A673 (cell line): Measurements from ENCODE around the gene FGF3. TPM values are rescaled to one million over a fixed set of nuclear protein-coding genes. Genes with fewer than 3 reads are reported as not detected.

Source experiments
- BruUV-seq: library from RNA; stranded (reverse); fragments of 400-500 nt; replicated peaks from 2 replicates; lab custom pipeline; 2021; lab: Mats Ljungman, UMichigan
- CTCF ChIA-PET: fragments of 300-600 bp; sonication (Branson Sonifier 250); formaldehyde crosslinking; loops from one replicate; lab custom pipeline; 2022; ENCODE audit warnings: antibody characterized with exemption; lab: Charles Lee
- POLR2A ChIA-PET: fragments of 300-600 bp; sonication (Branson Sonifier 250); formaldehyde crosslinking; loops from one replicate; lab custom pipeline; 2022; ENCODE audit warnings: antibody characterized with exemption; ENCODE audit not compliant: low non-redundant PET; lab: Charles Lee
- DNase-seq: peaks from one replicate; pipeline ENCODE4 v3.0.0-alpha.2; 2015; ENCODE audit warnings: low spot score
- H3K27ac ChIP-seq: fragments of 200-600 bp; sonication (generic); 2 replicates; pipeline ENCODE4 v1.5.1; 2016; ENCODE audit warnings: mixed run types, low read depth, mild to moderate bottlenecking, mixed read lengths, antibody characterized with exemption, low read length; ENCODE audit not compliant: poor library complexity, severe bottlenecking
- H3K27me3 ChIP-seq: fragments of 200-600 bp; sonication (generic); replicated peaks from 2 replicates; pipeline ENCODE4 v1.6.1; 2017; ENCODE audit warnings: mixed run types, low read depth, mild to moderate bottlenecking, mixed read lengths, antibody characterized with exemption, low read length; ENCODE audit not compliant: insufficient read depth, poor library complexity
- H3K36me3 ChIP-seq: fragments of 200-600 bp; sonication (generic); 2 replicates; pipeline ENCODE4 v1.6.1; 2016; ENCODE audit warnings: mixed run types, mild to moderate bottlenecking, mixed read lengths, antibody characterized with exemption, low read length; ENCODE audit not compliant: insufficient read depth, poor library complexity, severe bottlenecking
- H3K4me1 ChIP-seq: fragments of 200-600 bp; sonication (generic); 2 replicates; pipeline ENCODE4 v1.6.1; 2017; ENCODE audit warnings: mixed run types, mild to moderate bottlenecking, mixed read lengths, antibody characterized with exemption, low read length; ENCODE audit not compliant: insufficient read depth, poor library complexity, severe bottlenecking
- H3K4me3 ChIP-seq: fragments of 200-600 bp; sonication (generic); 2 replicates; pipeline ENCODE4 v1.5.1; 2016; ENCODE audit warnings: low read depth, mixed run types, mild to moderate bottlenecking, mixed read lengths, low read length; ENCODE audit not compliant: poor library complexity, severe bottlenecking
- H3K9me3 ChIP-seq: fragments of 200-600 bp; sonication (generic); 2 replicates; pipeline ENCODE4 v1.6.1; 2016; ENCODE audit warnings: mixed run types, low read depth, mild to moderate bottlenecking, mixed read lengths, antibody characterized with exemption, low read length; ENCODE audit not compliant: poor library complexity, severe bottlenecking
- CTCF ChIP-seq: fragments of 300-800, 200-600 bp; sonication (generic); conservative IDR thresholded peaks from 2 replicates; pipeline ENCODE4 v1.5.1; 2017; ENCODE audit warnings: low read depth, mild to moderate bottlenecking, antibody characterized with exemption, low read length, moderate library complexity, mixed read lengths
- EZH2 ChIP-seq: fragments of 200-600 bp; sonication (generic); IDR thresholded peaks from 2 replicates; pipeline ENCODE4 v1.6.1; 2017; ENCODE audit warnings: borderline replicate concordance, low read depth, mild to moderate bottlenecking, mixed read lengths, antibody characterized with exemption, low read length; ENCODE audit not compliant: poor library complexity, severe bottlenecking
- intact Hi-C: fragments of 100-400 bp; cut with micrococcal nuclease; formaldehyde crosslinking; loops from one replicate; pipeline ENCODE4 v1.10.0; 2022; ENCODE audit not compliant: unreplicated experiment
- total RNA-seq: library from RNA; stranded (reverse); gene quantifications from 2 replicates; pipeline ENCODE4 v1.2.3, GENCODE V29; 2021

Gene FGF3
- total RNA-seq, 1 experiment from 2014 or later: not detected

GRCh38 chr11:69804769-69805508 lies 14.3 kb downstream of the FGF3 start:
- intact Hi-C loops: no loop called here
- ChIA-PET CTCF (interaction anchor here (0.7 kb wide), 1 partner anchor 101 kb away, joined by 6 read pairs; no protein-coding TSS in a partner anchor), POLR2A (no interaction called here)
- no peak overlapping the region for H3K27ac ChIP-seq
- DNase-seq: no peak
- no peaks in the 10 kb centered on the region for H3K9me3 ChIP-seq
- TF ChIP-seq CTCF (no peak), EZH2 (no peak)
- no peaks in the 10 kb centered on the region for H3K36me3 ChIP-seq
- H3K4me3 ChIP-seq: no peak overlapping the region
- BruUV-seq: no TSS peak
- no peaks in the 10 kb centered on the region for H3K4me1 ChIP-seq
- no peaks in the 10 kb centered on the region for H3K27me3 ChIP-seq

GRCh38 chr11:69803604-69804218 lies 15.5 kb downstream of the FGF3 start:
- no peak overlapping the region for H3K27ac ChIP-seq
- no peaks in the 10 kb centered on the region for H3K9me3 ChIP-seq
- intact Hi-C loops: no loop called here
- DNase-seq: no peak
- ChIA-PET CTCF (no interaction called here), POLR2A (no interaction called here)
- H3K27me3 ChIP-seq: no peaks in the 10 kb centered on the region
- H3K4me1 ChIP-seq: no peaks in the 10 kb centered on the region
- BruUV-seq: no TSS peak
- TF ChIP-seq CTCF: no peak
- TF ChIP-seq EZH2: no peak
- H3K4me3 ChIP-seq: no peak overlapping the region
- H3K36me3 ChIP-seq: no peaks in the 10 kb centered on the region

GRCh38 chr11:69803022-69803421 lies 16.2 kb downstream of the FGF3 start:
- ChIA-PET CTCF (no interaction called here), POLR2A (no interaction called here)
- no peaks in the 10 kb centered on the region for H3K36me3 ChIP-seq
- H3K27me3 ChIP-seq: no peaks in the 10 kb centered on the region
- no peaks in the 10 kb centered on the region for H3K4me1 ChIP-seq
- DNase-seq: no peak
- no peak overlapping the region for H3K27ac ChIP-seq
- intact Hi-C loops: no loop called here
- no peaks in the 10 kb centered on the region for H3K9me3 ChIP-seq
- H3K4me3 ChIP-seq: no peak overlapping the region
- TF ChIP-seq EZH2: no peak
- no peak for TF ChIP-seq CTCF
- no TSS peak for BruUV-seq
